GM19372 (cell line): ENCODE data around the gene DNAJC27.
"Not testable (repeated sequence)": the region's sequence is repeated elsewhere in the genome, so short reads cannot be mapped to it uniquely, and the experiment has no call there.

Experiments used
- ATAC-seq: cut with Tn5 transposase; IDR thresholded peaks from one replicate; pipeline ENCODE4 v1.9.1; 2021; ENCODE audit warnings: mild to moderate bottlenecking, low read depth, moderate library complexity; ENCODE audit not compliant: unreplicated experiment

The DNAJC27 gene

DNA sequence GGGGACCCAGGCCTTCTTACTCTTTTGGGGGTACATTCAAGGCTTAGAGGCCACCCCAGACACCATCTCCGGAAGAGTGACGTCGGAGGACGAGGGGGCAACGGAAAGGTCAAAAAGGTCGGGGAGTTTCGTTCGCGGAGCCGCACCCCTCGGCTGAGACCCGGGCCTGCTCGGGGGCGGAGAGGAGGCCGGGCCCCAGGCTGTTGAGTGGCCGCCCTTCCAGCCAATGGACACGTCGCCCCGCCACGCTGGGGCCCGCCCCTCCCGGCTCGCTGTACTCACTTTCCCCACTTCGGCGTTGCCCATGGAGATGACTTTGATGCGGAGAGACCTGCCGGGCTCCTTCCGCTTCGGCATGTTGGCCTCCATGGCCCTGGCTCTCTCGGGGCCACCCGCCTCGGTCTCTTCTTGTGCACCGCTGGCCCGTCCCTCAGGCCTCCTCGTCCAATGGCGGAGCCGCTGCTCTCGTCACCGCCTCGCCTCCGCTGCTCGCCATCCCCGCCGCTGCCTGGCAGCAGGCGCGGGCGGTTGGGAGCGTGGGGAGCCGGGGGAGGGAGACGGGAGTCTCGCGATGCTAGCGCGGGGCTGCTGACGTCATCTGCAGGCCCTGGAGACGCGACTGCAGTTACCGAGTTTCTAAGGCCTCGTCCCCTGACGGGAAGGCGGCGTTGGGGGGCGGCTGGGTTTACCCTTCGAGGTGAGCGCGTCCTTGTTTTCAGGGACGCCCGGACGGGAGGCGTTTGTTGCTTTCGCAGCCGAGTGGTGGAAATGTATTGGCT lies at the start of gene DNAJC27:
TSS of gene DNAJC27 (minus strand) at position 420 of the 779 bp plus-strand sequence. CDS start at position 369, 51 bp downstream.
- peak; percentile 87 for ATAC-seq

DNA sequence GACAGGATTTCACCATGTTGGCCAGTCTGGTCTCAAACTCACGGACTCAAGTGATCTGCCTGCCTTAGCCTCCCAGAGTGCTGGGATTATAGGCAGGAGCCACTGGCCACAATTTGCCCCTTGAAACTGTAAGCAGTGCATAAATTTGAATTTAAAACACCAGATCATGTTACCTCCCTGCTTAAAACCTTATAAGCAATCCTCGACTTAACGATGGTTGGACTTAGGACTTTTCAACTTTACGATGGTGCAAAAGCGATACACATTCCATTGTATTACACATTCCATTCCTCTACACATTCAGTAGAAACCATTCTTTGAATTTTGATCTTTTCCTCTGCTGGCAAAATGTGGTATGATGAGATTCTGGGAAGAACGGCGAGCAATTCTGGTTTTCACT lies 46.9 kb upstream of the DNAJC27 start:
- no peak for ATAC-seq

DNA sequence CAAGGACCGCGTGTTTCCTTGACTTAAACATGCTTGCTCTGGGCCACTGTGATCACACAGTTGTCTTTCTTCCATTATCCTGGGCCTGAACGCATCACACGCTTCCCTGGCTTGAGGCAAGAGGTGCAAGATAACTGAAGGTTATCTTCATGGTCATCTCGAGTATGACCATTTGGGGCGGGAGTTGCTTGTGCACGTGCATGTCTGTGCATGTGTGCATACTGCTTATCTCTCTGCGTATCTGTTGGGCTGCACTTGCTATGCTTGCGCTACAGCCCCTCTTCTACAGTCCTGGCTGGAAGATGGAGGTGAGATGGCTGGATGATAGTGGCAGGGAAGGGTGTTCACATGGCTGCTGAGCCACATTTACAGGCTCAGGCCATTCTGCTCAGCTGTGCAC lies 42.9 kb upstream of the DNAJC27 start:
- no peak for ATAC-seq

DNA sequence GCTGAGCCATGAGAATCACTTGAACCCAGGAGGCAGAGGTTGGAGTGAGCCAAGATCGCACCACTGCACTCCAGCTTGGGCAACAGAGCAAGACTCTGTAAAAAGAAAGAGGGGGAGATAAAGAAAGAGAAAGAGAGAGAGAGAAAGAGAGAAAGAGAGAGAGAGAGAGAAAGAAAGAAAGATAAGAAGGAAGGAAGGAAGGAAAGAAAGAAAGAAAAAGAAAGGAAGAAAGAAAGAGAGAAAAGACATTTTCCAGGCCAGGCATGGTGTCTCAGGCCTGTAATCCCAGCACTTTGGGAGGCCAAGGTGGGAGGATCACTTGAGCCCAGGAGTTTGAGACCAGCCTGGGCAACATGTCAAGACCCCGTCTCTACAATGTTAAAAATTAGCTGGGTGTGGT lies 39.6 kb upstream of the DNAJC27 start:
- not testable (repeated sequence) for ATAC-seq

DNA sequence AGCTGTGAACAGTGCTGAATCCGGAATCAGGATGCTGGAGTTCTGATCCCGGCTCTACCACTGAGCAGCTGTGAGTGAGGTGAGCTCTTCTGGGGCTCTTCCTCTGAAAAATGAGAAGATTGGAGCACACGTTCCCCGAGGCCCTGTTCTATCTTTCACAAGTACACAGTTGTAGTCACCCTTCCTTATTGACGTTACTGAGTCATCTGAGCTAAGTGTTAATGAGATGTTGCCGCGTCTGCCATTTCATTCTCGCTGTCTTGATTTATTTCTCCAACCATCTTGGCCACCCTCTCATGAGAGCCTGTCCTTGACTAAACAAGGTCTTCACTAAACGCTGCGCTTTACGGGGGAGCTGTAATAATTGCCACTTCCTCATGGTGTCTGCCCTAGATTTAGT lies 38.2 kb upstream of the DNAJC27 start:
- ATAC-seq, result no peak

- ATAC-seq, result no peak
Measured at GRCh38 chr2:25002066-25002465, 30.3 kb upstream of the DNAJC27 start.

GRCh38 chr2:25001325-25001637 lies 29.5 kb upstream of the DNAJC27 start:
- no peak for ATAC-seq

GRCh38 chr2:25000503-25001324 lies 29.0 kb upstream of the DNAJC27 start:
- ATAC-seq, result no peak

DNA sequence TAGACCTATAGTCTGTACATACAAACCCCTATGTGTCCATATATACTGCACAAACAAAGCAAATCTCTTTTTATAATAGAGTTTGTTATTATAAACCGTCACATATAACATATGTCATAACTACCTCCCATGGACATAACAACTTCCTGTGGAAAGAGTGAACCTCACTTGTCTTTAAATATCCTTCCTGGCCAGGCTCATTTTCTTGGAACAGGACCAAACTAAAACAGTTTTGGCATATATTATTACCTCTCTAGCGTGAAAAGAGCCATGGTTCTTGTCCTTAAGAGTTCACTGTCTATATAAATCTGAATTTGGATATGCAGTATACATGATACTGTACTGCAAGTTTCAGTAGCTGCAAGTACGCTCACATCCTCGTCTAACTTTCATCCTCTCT lies 28.3 kb upstream of the DNAJC27 start:
- ATAC-seq, result no peak

- ATAC-seq, result not testable (repeated sequence)
Measured at GRCh38 chr2:24999097-24999496, 27.3 kb upstream of the DNAJC27 start.

GRCh38 chr2:24994146-24994724 lies 22.5 kb upstream of the DNAJC27 start:
- ATAC-seq, result no peak

DNA sequence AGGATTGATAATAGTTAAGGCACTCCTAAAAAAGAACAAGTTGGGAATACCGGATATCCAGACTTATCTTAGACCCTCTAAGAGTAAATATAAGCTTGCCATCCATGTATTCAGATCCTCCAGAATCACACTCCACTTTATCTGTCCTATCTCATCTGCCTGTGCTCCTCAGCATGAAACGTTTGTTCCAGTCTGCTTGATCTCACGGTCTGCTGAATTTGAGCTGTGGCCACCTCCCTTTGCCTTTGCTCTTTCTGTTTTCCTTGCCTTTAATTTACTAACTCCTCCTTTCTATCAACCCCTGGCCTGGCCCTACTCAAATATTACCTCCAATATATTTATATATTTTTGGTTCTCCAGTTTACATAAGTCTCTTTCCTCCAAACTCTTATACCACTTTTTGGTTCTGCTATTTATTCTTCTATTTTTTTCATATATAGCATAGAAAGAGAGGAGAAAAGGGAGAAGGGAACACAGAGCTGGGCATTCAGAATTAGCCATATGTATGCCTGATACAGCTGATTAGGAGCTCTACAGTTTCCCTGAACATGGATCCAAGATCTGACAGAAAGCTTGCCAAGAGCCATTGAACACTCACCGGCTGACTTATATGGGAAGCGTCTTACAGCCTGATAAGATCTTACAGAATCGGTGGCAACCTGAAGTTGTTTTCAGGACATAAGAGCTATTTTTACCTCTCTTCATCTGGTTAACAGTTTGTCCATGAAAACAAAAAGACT lies 21.8 kb upstream of the DNAJC27 start:
- ATAC-seq, result no peak

GRCh38 chr2:24986372-24986771 lies 14.6 kb upstream of the DNAJC27 start:
- no peak for ATAC-seq

- ATAC-seq, result no peak
Measured at GRCh38 chr2:24985511-24985910, 13.8 kb upstream of the DNAJC27 start.

GRCh38 chr2:24984912-24985311 lies 13.2 kb upstream of the DNAJC27 start:
- ATAC-seq, result no peak

GRCh38 chr2:24981411-24982136 lies 9.8 kb upstream of the DNAJC27 start:
- ATAC-seq, result no peak

- no peak for ATAC-seq
Measured at GRCh38 chr2:24978661-24979060, 6.9 kb upstream of the DNAJC27 start.

- ATAC-seq, result no peak
Measured at GRCh38 chr2:24977631-24978030, 5.9 kb upstream of the DNAJC27 start.

DNA sequence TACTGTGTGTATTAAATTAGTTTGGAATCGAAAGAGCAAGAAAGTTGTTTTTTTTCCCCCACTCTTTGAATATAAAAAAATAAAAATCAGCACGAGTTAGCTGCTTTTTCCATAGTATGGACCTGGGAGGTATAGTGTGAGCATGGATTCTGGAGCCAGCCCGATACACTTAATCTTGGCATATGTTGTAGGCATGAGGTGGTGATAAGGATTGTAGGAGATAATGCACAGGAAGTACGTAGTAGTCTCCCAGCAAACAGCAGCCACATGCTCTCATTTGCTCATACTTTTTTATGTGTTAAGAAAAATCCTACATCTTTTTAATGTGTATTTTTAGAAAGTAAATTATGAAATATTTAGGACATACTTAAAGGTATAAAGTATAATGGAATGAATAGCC lies 2.1 kb upstream of the DNAJC27 start:
- ATAC-seq, result no peak

- no peak for ATAC-seq
Measured at GRCh38 chr2:24972315-24972961, 683 bp upstream of the DNAJC27 start.
